GM12878 (cell line): ENCODE results near the gene GTPBP10. TPM values are rescaled to one million over a fixed set of nuclear protein-coding genes. Genes with fewer than 3 reads are reported as not detected.

Source experiments
- ATAC-seq: fragments of 200-7000 bp; cut with Tn5 transposase; 3 replicates; pipeline ENCODE4 v1.9.1; 2020; ENCODE audit warnings: mild to moderate bottlenecking, moderate library complexity
- BruUV-seq: library from RNA; stranded (reverse); fragments of 400-500 nt; replicated peaks from 2 replicates; lab custom pipeline; 2021; lab: Mats Ljungman, UMichigan
- CTCF ChIA-PET: fragments of 300-600 bp; sonication (Branson Sonifier 250); formaldehyde crosslinking; extraction: SDS; loops from one replicate; lab custom pipeline; 2021; ENCODE audit warnings: inconsistent platforms; lab: Yijun Ruan, JAX
- POLR2A ChIA-PET: fragments of 350-600 bp; formaldehyde crosslinking; extraction: SDS; loops from one replicate; lab custom pipeline; 2021; ENCODE audit warnings: inconsistent platforms; lab: Charles Lee
- RAD21 ChIA-PET: fragments of 300-600 bp; sonication (Branson Sonifier 250); formaldehyde crosslinking; loops from one replicate; lab custom pipeline; 2023; ENCODE audit warnings: antibody characterized with exemption; ENCODE audit not compliant: unreplicated experiment; lab: Charles Lee
- SMC1A ChIA-PET: fragments of 300-600 bp; sonication (Branson Sonifier 250); formaldehyde crosslinking; loops from one replicate; lab custom pipeline; 2023; ENCODE audit not compliant: unreplicated experiment, uncharacterized antibody; lab: Charles Lee
- DNase-seq: peaks from one replicate; pipeline ENCODE4 v3.0.0-alpha.2; 2011; ENCODE audit warnings: low read depth, low spot score
- FAIRE-seq: peaks from 3 replicates; lab custom pipeline; 2011; peaks lifted over from hg19 to GRCh38; lab: Jason Lieb, UNC
- H2AFZ ChIP-seq: 2 replicates; pipeline ENCODE4 v1.6.0; 2011; ENCODE audit warnings: low read depth, low read length, control low read depth; ENCODE audit not compliant: control insufficient read depth
- H3K27ac ChIP-seq: 2 replicates; pipeline ENCODE4 v1.5.1; 2011; ENCODE audit warnings: control low read depth; ENCODE audit not compliant: control insufficient read depth, insufficient read depth
- H3K27me3 ChIP-seq, 2 experiments: replicated peaks in 1 of 2; 2 replicates each; pipeline versions ENCODE4 v1.6.0 to v1.6.1; 2011; ENCODE audit warnings: low read length in 1 of 2; ENCODE audit not compliant: control insufficient read depth in 2 of 2, insufficient read depth in 2 of 2
- H3K36me3 ChIP-seq, 2 experiments: 2 replicates each; pipeline ENCODE4 v1.5.1; 2011; ENCODE audit warnings: low read length in 1 of 2; ENCODE audit not compliant: control insufficient read depth in 2 of 2, insufficient read depth in 2 of 2
- H3K4me1 ChIP-seq: 2 replicates; pipeline ENCODE4 v1.6.1; 2011; ENCODE audit warnings: mild to moderate bottlenecking, low read length, moderate library complexity, mixed read lengths; ENCODE audit not compliant: control insufficient read depth, insufficient read depth
- H3K4me2 ChIP-seq: 2 replicates; pipeline ENCODE4 v1.6.0; 2011; ENCODE audit warnings: control low read depth; ENCODE audit not compliant: control insufficient read depth, insufficient read depth
- H3K4me3 ChIP-seq: fragments of 200-600 bp; sonication (generic); 2 replicates; pipeline ENCODE4 v1.5.1; 2016
- H3K79me2 ChIP-seq: 2 replicates; pipeline ENCODE4 v1.6.0; 2011; ENCODE audit warnings: low read length; ENCODE audit not compliant: control insufficient read depth, insufficient read depth
- H3K9ac ChIP-seq: 2 replicates; pipeline ENCODE4 v1.8.0; 2011; ENCODE audit warnings: low read length, control low read depth, mixed read lengths; ENCODE audit not compliant: control insufficient read depth, insufficient read depth
- H3K9me3 ChIP-seq: replicated peaks from 3 replicates; pipeline ENCODE4 v1.5.1; 2011; ENCODE audit warnings: mild to moderate bottlenecking, low read length; ENCODE audit not compliant: control insufficient read depth, insufficient read depth
- H4K20me1 ChIP-seq: 2 replicates; pipeline ENCODE4 v1.6.0; 2011; ENCODE audit not compliant: control insufficient read depth, insufficient read depth
- ASH2L ChIP-seq: fragments of 300-600, 200-600 bp; sonication (generic); IDR thresholded peaks from 2 replicates; pipeline ENCODE4 v1.6.1; 2017; ENCODE audit warnings: low read depth, mild to moderate bottlenecking, borderline replicate concordance
- GATAD2B ChIP-seq: fragments of 450-650 bp; conservative IDR thresholded peaks from 2 replicates; pipeline ENCODE4 v1.6.1; 2017; ENCODE audit warnings: low read depth, mild to moderate bottlenecking, moderate library complexity
- HCFC1 ChIP-seq: fragments of 150-350 bp; IDR thresholded peaks from 2 replicates; pipeline ENCODE4 v1.6.1; 2014; ENCODE audit warnings: low read length
- MYC ChIP-seq: IDR thresholded peaks from 2 replicates; pipeline ENCODE4 v1.6.1; 2011; ENCODE audit warnings: mild to moderate bottlenecking, low read length, moderate library complexity, inconsistent platforms; ENCODE audit not compliant: insufficient read depth, insufficient replicate concordance, insufficient read length, severe bottlenecking
- NFYA ChIP-seq: IDR thresholded peaks from 2 replicates; pipeline ENCODE4 v1.6.1; 2011; ENCODE audit warnings: low read depth, mild to moderate bottlenecking, low read length, improper control_type of control experiment, borderline replicate concordance
- POU2F2 ChIP-seq: IDR thresholded peaks from 3 replicates; pipeline ENCODE4 v1.6.1; 2011; ENCODE audit warnings: low read depth, mild to moderate bottlenecking, low read length, borderline replicate concordance
- RUNX3 ChIP-seq: IDR thresholded peaks from 2 replicates; pipeline ENCODE4 v1.6.1; 2012; ENCODE audit warnings: low read length, inconsistent platforms
- SMARCA5 ChIP-seq: fragments of 450-650 bp; IDR thresholded peaks from 2 replicates; pipeline ENCODE4 v1.6.1; 2017; ENCODE audit warnings: mild to moderate bottlenecking
- SMC3 ChIP-seq: IDR thresholded peaks from 2 replicates; pipeline ENCODE4 v1.6.1; 2011; ENCODE audit warnings: low read length, improper control_type of control experiment, borderline replicate concordance
- SREBF1 ChIP-seq: IDR thresholded peaks from 2 replicates; pipeline ENCODE4 v1.6.1; 2012; ENCODE audit warnings: mild to moderate bottlenecking, low read length
- STAT1 ChIP-seq: fragments of 450-650 bp; conservative IDR thresholded peaks from 2 replicates; pipeline ENCODE4 v1.6.1; 2014; ENCODE audit warnings: antibody characterized with exemption, mild to moderate bottlenecking
- TCF7 ChIP-seq: IDR thresholded peaks from 2 replicates; pipeline ENCODE4 v1.6.1; 2014; ENCODE audit warnings: antibody characterized with exemption, borderline replicate concordance
- WGBS: methylation state at CpG from one replicate; pipeline ENCODE4 v1.1.6; 2016; ENCODE audit warnings: low lambda C conversion rate; ENCODE audit not compliant: insufficient replicate concordance, insufficient coverage; ENCODE audit errors: missing lambda C conversion rate; 5-methylcytosine and 5-hydroxymethylcytosine counted together
- in situ Hi-C: fragments of 300-500 bp; cut with MboI; formaldehyde crosslinking; loops from 9 replicates; pipeline ENCODE4 v1.14.3; 2018; ENCODE audit warnings: mixed read lengths
- intact Hi-C: fragments of 100-400 bp; cut with micrococcal nuclease; formaldehyde crosslinking; loops from one replicate; pipeline ENCODE4 v1.14.2; 2022; ENCODE audit not compliant: unreplicated experiment
- polyA plus RNA-seq, 11 experiments: library from polyadenylated mRNA; depleted of rRNA in 4 of 11; unstranded in 6 of 11; stranded (reverse) in 5 of 11; fragments of >200 nt; fragmentation: Nextera tagmentation in 4 of 11; fragmentation: Illumina TruSeq in 1 of 11; extraction: Ambion mirVana in 4 of 11; extraction: Trizol in 1 of 11; gene quantifications; 1 replicate in 1 of 11; 2 replicates in 10 of 11; pipeline versions ENCODE4 v1.2.1 to v1.2.3, GENCODE V29; 2011 to 2016; ENCODE audit warnings: inconsistent platforms in 2 of 11, missing spikeins in 2 of 11, low read depth in 1 of 11
- total RNA-seq, 4 experiments: library from RNA; depleted of rRNA in 3 of 4; stranded (reverse); fragments of >200 nt in 3 of 4; fragmentation: Illumina TruSeq in 1 of 4; extraction: Trizol in 1 of 4; gene quantifications; 2 replicates each; pipeline versions ENCODE4 v1.2.1 to v1.2.3, GENCODE V29; 2013 to 2021
- TF ChIP-seq, protein P1 (sequence below): fragments of 450-650 bp; IDR thresholded peaks from 2 replicates; pipeline ENCODE4 v1.6.1; 2017; ENCODE audit warnings: low read depth, mild to moderate bottlenecking, moderate library complexity
- TF ChIP-seq, protein P2 (sequence below): IDR thresholded peaks from 2 replicates; pipeline ENCODE4 v1.6.1; 2012; ENCODE audit warnings: low read depth, low read length, improper control_type of control experiment

GTPBP10 gene
- total and polyA plus RNA-seq, 10 of the 15 experiments (the other 5 are each of a cell fraction or from before 2014, with no cell fraction given), result 10.1 to 41.0 (median 33.0) TPM

- in situ Hi-C loops, result no loop called here
- SMC1A ChIA-PET, result interaction anchor here (2.0 kb wide), 1 partner anchor 13 kb away, joined by 8 read pairs; no protein-coding TSS in a partner anchor
- no peak for FAIRE-seq
These were observed 45.0 kb downstream of the GTPBP10 start for GRCh38 chr7:90391488-90391887.

DNA sequence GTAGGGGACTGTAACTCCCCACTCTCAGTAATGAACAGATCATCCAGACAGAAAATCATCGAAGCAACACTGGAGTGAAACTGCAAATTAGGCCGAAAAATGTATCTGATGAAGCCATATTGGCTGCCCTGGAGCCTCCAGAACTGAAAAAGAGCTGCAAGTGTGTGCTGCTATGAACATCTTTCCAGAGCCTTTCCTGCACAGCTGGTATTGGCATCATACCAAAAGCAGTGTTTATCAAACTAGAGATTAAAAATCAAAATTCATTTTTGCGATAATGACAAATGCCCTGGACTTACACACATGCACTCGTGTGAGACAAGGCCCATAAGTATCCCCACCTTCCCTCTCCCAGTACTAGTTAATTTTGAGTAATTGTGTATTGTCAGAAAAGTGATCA, 49.9 kb downstream of the GTPBP10 start:
- intact Hi-C loops (no loop called here), in situ Hi-C loops (no loop called here)
- Histone ChIP-seq H2AFZ (no peak overlapping the region), H3K4me3 (no peak overlapping the region), H3K4me2 (no peak overlapping the region), H3K36me3 (no peaks in the 10 kb centered on the region), H3K27me3 (no peaks in the 10 kb centered on the region), H3K27ac (no peak overlapping the region), H3K9me3 (no peaks in the 10 kb centered on the region; the same call in 2 of the 3 replicates), H4K20me1 (no peaks in the 10 kb centered on the region), H3K9ac (no peak overlapping the region), H3K4me1 (no peaks in the 10 kb centered on the region), H3K79me2 (no peaks in the 10 kb centered on the region)
- ChIA-PET SMC1A (no interaction called here), POLR2A (no interaction called here), RAD21 (no interaction called here), CTCF (interaction anchor here (0.6 kb wide), 1 partner anchor 429 kb away, joined by 3 read pairs; no protein-coding TSS in a partner anchor)
- no peak for DNase-seq
- no peak for FAIRE-seq
- no peak for ATAC-seq
- no TSS peak for BruUV-seq
- 99% methylated on average over 4 of the region's 4 CpGs for WGBS
- TF ChIP-seq STAT1 (no peak), ASH2L (no peak), SMARCA5 (no peak), RUNX3 (no peak), HCFC1 (no peak), GATAD2B (no peak), NFYA (no peak), MYC (no peak), SMC3 (no peak), POU2F2 (no peak), SREBF1 (no peak)
- TF ChIP-seq, protein P1, sequence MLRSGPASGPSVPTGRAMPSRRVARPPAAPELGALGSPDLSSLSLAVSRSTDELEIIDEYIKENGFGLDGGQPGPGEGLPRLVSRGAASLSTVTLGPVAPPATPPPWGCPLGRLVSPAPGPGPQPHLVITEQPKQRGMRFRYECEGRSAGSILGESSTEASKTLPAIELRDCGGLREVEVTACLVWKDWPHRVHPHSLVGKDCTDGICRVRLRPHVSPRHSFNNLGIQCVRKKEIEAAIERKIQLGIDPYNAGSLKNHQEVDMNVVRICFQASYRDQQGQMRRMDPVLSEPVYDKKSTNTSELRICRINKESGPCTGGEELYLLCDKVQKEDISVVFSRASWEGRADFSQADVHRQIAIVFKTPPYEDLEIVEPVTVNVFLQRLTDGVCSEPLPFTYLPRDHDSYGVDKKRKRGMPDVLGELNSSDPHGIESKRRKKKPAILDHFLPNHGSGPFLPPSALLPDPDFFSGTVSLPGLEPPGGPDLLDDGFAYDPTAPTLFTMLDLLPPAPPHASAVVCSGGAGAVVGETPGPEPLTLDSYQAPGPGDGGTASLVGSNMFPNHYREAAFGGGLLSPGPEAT, result no peak
- TF ChIP-seq, protein P2, sequence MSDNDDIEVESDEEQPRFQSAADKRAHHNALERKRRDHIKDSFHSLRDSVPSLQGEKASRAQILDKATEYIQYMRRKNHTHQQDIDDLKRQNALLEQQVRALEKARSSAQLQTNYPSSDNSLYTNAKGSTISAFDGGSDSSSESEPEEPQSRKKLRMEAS, result no peak

More at GRCh38 chr7:90391488-90391887, 45.0 kb downstream of the GTPBP10 start:
- ChIA-PET CTCF (interaction anchor here (0.8 to 1.5 kb wide), 2 partner anchors 13 to 25 kb away, joined by 3 to 4 read pairs; no protein-coding TSS in a partner anchor), POLR2A (no interaction called here), RAD21 (no interaction called here)
- H3K4me3 ChIP-seq, result no peak overlapping the region
- intact Hi-C loops, result no loop called here
- H3K9ac ChIP-seq, result no peak overlapping the region
- H3K9me3 ChIP-seq, result no peaks in the 10 kb centered on the region
- H3K27me3 ChIP-seq, result no peaks in the 10 kb centered on the region
- H3K79me2 ChIP-seq, result no peaks in the 10 kb centered on the region
- ATAC-seq (no peak), DNase-seq (no peak)
- no peak overlapping the region for H3K4me2 ChIP-seq
- no peaks in the 10 kb centered on the region for H3K4me1 ChIP-seq
- no peaks in the 10 kb centered on the region for H4K20me1 ChIP-seq
- H2AFZ ChIP-seq, result no peak overlapping the region
- TF ChIP-seq TCF7, result no peak
- 91% methylated on average over 5 of the region's 5 CpGs for WGBS
- 0 out of 4 replicates have a peak, but pooled peaks cover 0 to 4% of the 10 kb centered on the region in 2 experiments for H3K36me3 ChIP-seq
- BruUV-seq, result no TSS peak
- H3K27ac ChIP-seq, result no peak overlapping the region
